GM12878 (cell line): ENCODE data around the gene PLA2G4C. TPM values are rescaled to one million over a fixed set of nuclear protein-coding genes. Genes with fewer than 3 reads are reported as not detected.

Experiments
- ATAC-seq: fragments of 200-7000 bp; cut with Tn5 transposase; 3 replicates; pipeline ENCODE4 v1.9.1; 2020; ENCODE audit warnings: mild to moderate bottlenecking, moderate library complexity
- BruUV-seq: library from RNA; stranded (reverse); fragments of 400-500 nt; replicated peaks from 2 replicates; lab custom pipeline; 2021; lab: Mats Ljungman, UMichigan
- CTCF ChIA-PET: fragments of 300-600 bp; sonication (Branson Sonifier 250); formaldehyde crosslinking; extraction: SDS; loops from one replicate; lab custom pipeline; 2021; ENCODE audit warnings: inconsistent platforms; lab: Yijun Ruan, JAX
- POLR2A ChIA-PET: fragments of 350-600 bp; formaldehyde crosslinking; extraction: SDS; loops from one replicate; lab custom pipeline; 2021; ENCODE audit warnings: inconsistent platforms; lab: Charles Lee
- RAD21 ChIA-PET: fragments of 300-600 bp; sonication (Branson Sonifier 250); formaldehyde crosslinking; loops from one replicate; lab custom pipeline; 2023; ENCODE audit warnings: antibody characterized with exemption; ENCODE audit not compliant: unreplicated experiment; lab: Charles Lee
- SMC1A ChIA-PET: fragments of 300-600 bp; sonication (Branson Sonifier 250); formaldehyde crosslinking; loops from one replicate; lab custom pipeline; 2023; ENCODE audit not compliant: unreplicated experiment, uncharacterized antibody; lab: Charles Lee
- DNase-seq: peaks from one replicate; pipeline ENCODE4 v3.0.0-alpha.2; 2011; ENCODE audit warnings: low read depth, low spot score
- FAIRE-seq: peaks from 3 replicates; lab custom pipeline; 2011; peaks lifted over from hg19 to GRCh38; lab: Jason Lieb, UNC
- H2AFZ ChIP-seq: 2 replicates; pipeline ENCODE4 v1.6.0; 2011; ENCODE audit warnings: low read depth, low read length, control low read depth; ENCODE audit not compliant: control insufficient read depth
- H3K27ac ChIP-seq: 2 replicates; pipeline ENCODE4 v1.5.1; 2011; ENCODE audit warnings: control low read depth; ENCODE audit not compliant: control insufficient read depth, insufficient read depth
- H3K27me3 ChIP-seq, 2 experiments: replicated peaks in 1 of 2; 2 replicates each; pipeline versions ENCODE4 v1.6.0 to v1.6.1; 2011; ENCODE audit warnings: low read length in 1 of 2; ENCODE audit not compliant: control insufficient read depth in 2 of 2, insufficient read depth in 2 of 2
- H3K36me3 ChIP-seq, 2 experiments: 2 replicates each; pipeline ENCODE4 v1.5.1; 2011; ENCODE audit warnings: low read length in 1 of 2; ENCODE audit not compliant: control insufficient read depth in 2 of 2, insufficient read depth in 2 of 2
- H3K4me1 ChIP-seq: 2 replicates; pipeline ENCODE4 v1.6.1; 2011; ENCODE audit warnings: mild to moderate bottlenecking, low read length, moderate library complexity, mixed read lengths; ENCODE audit not compliant: control insufficient read depth, insufficient read depth
- H3K4me2 ChIP-seq: 2 replicates; pipeline ENCODE4 v1.6.0; 2011; ENCODE audit warnings: control low read depth; ENCODE audit not compliant: control insufficient read depth, insufficient read depth
- H3K4me3 ChIP-seq: fragments of 200-600 bp; sonication (generic); 2 replicates; pipeline ENCODE4 v1.5.1; 2016
- H3K79me2 ChIP-seq: 2 replicates; pipeline ENCODE4 v1.6.0; 2011; ENCODE audit warnings: low read length; ENCODE audit not compliant: control insufficient read depth, insufficient read depth
- H3K9ac ChIP-seq: 2 replicates; pipeline ENCODE4 v1.8.0; 2011; ENCODE audit warnings: low read length, control low read depth, mixed read lengths; ENCODE audit not compliant: control insufficient read depth, insufficient read depth
- H3K9me3 ChIP-seq: replicated peaks from 3 replicates; pipeline ENCODE4 v1.5.1; 2011; ENCODE audit warnings: mild to moderate bottlenecking, low read length; ENCODE audit not compliant: control insufficient read depth, insufficient read depth
- H4K20me1 ChIP-seq: 2 replicates; pipeline ENCODE4 v1.6.0; 2011; ENCODE audit not compliant: control insufficient read depth, insufficient read depth
- CREM ChIP-seq: IDR thresholded peaks from 2 replicates; pipeline ENCODE4 v1.6.1; 2014; ENCODE audit warnings: antibody characterized with exemption, low read depth
- EZH2 ChIP-seq: IDR thresholded peaks from 2 replicates; pipeline ENCODE4 v1.6.1; 2012; ENCODE audit warnings: low read depth, mild to moderate bottlenecking, control low read depth, inconsistent platforms, low read length, borderline replicate concordance; ENCODE audit not compliant: control insufficient read depth
- FOXK2 ChIP-seq: fragments of 450-650 bp; IDR thresholded peaks from 2 replicates; pipeline ENCODE4 v1.6.1; 2017; ENCODE audit warnings: mild to moderate bottlenecking, moderate library complexity
- IKZF2 ChIP-seq, 2 experiments: fragments of 450-650 bp; IDR thresholded peaks; 2 replicates each; pipeline ENCODE4 v1.6.1; 2017; ENCODE audit warnings: mild to moderate bottlenecking in 2 of 2, moderate library complexity in 2 of 2
- KLF5 ChIP-seq: fragments of 450-650 bp; IDR thresholded peaks from 2 replicates; pipeline ENCODE4 v1.6.1; 2014; ENCODE audit warnings: mild to moderate bottlenecking; ENCODE audit not compliant: partially characterized antibody
- MLLT1 ChIP-seq: fragments of 450-650 bp; IDR thresholded peaks from 2 replicates; pipeline ENCODE4 v1.6.1; 2016; ENCODE audit warnings: mild to moderate bottlenecking
- NFXL1 ChIP-seq: fragments of 450-650 bp; IDR thresholded peaks from 2 replicates; pipeline ENCODE4 v1.6.1; 2017; ENCODE audit warnings: antibody characterized with exemption, mild to moderate bottlenecking, borderline replicate concordance
- NFYB ChIP-seq: IDR thresholded peaks from 2 replicates; pipeline ENCODE4 v1.6.1; 2011; ENCODE audit warnings: low read depth, mild to moderate bottlenecking, low read length, improper control_type of control experiment, moderate library complexity; ENCODE audit not compliant: insufficient read depth
- SIN3A ChIP-seq: IDR thresholded peaks from 2 replicates; pipeline ENCODE4 v1.6.1; 2012; ENCODE audit warnings: low read depth, low read length, improper control_type of control experiment
- STAT1 ChIP-seq: fragments of 450-650 bp; conservative IDR thresholded peaks from 2 replicates; pipeline ENCODE4 v1.6.1; 2014; ENCODE audit warnings: antibody characterized with exemption, mild to moderate bottlenecking
- ZNF217 ChIP-seq: fragments of 450-650 bp; IDR thresholded peaks from 2 replicates; pipeline ENCODE4 v1.6.1; 2017; ENCODE audit warnings: antibody characterized with exemption, mild to moderate bottlenecking
- ZNF274 ChIP-seq: IDR thresholded peaks from one replicate; pipeline ENCODE4 v1.8.0; 2011; ENCODE audit not compliant: insufficient read length, insufficient read depth
- ZZZ3 ChIP-seq: IDR thresholded peaks from 2 replicates; pipeline ENCODE4 v1.6.1; 2011; ENCODE audit warnings: low read depth; ENCODE audit not compliant: control insufficient read depth, insufficient read length
- WGBS: methylation state at CpG from one replicate; pipeline ENCODE4 v1.1.6; 2016; ENCODE audit warnings: low lambda C conversion rate; ENCODE audit not compliant: insufficient replicate concordance, insufficient coverage; ENCODE audit errors: missing lambda C conversion rate; 5-methylcytosine and 5-hydroxymethylcytosine counted together
- in situ Hi-C: fragments of 300-500 bp; cut with MboI; formaldehyde crosslinking; loops from 9 replicates; pipeline ENCODE4 v1.14.3; 2018; ENCODE audit warnings: mixed read lengths
- intact Hi-C: fragments of 100-400 bp; cut with micrococcal nuclease; formaldehyde crosslinking; loops from one replicate; pipeline ENCODE4 v1.14.2; 2022; ENCODE audit not compliant: unreplicated experiment
- polyA plus RNA-seq, 11 experiments: library from polyadenylated mRNA; depleted of rRNA in 4 of 11; unstranded in 6 of 11; stranded (reverse) in 5 of 11; fragments of >200 nt; fragmentation: Nextera tagmentation in 4 of 11; fragmentation: Illumina TruSeq in 1 of 11; extraction: Ambion mirVana in 4 of 11; extraction: Trizol in 1 of 11; gene quantifications; 1 replicate in 1 of 11; 2 replicates in 10 of 11; pipeline versions ENCODE4 v1.2.1 to v1.2.3, GENCODE V29; 2011 to 2016; ENCODE audit warnings: inconsistent platforms in 2 of 11, missing spikeins in 2 of 11, low read depth in 1 of 11
- total RNA-seq, 4 experiments: library from RNA; depleted of rRNA in 3 of 4; stranded (reverse); fragments of >200 nt in 3 of 4; fragmentation: Illumina TruSeq in 1 of 4; extraction: Trizol in 1 of 4; gene quantifications; 2 replicates each; pipeline versions ENCODE4 v1.2.1 to v1.2.3, GENCODE V29; 2013 to 2021
- TF ChIP-seq, protein P1 (sequence below): fragments of 450-650 bp; conservative IDR thresholded peaks from 2 replicates; pipeline ENCODE4 v1.6.1; 2017; ENCODE audit warnings: mild to moderate bottlenecking, moderate library complexity
- TF ChIP-seq, protein P2 (sequence below): IDR thresholded peaks from 2 replicates; pipeline ENCODE4 v1.6.1; 2011; ENCODE audit warnings: borderline replicate concordance, low read depth, mild to moderate bottlenecking, moderate library complexity, mixed read lengths, low read length; ENCODE audit not compliant: insufficient read depth; ENCODE audit errors: extremely low read length

PLA2G4C gene
- total and polyA plus RNA-seq, 10 of the 15 experiments (the other 5 are each of a cell fraction or from before 2014, with no cell fraction given), result 0.53 to 3.6 (median 1.1) TPM

GRCh38 chr19:48147597-48148175, 37.1 kb upstream of the PLA2G4C start:
- ChIA-PET CTCF (interaction anchor here (0.7 to 1.4 kb wide), 3 partner anchors 37 to 265 kb away, joined by 3 to 5 read pairs (median 4); partner anchors contain the start of gene PLA2G4C), SMC1A (interaction anchor here (2.5 kb wide), 1 partner anchor 38 kb away, joined by 7 read pairs; the partner anchor contains the start of gene PLA2G4C), RAD21 (no interaction called here), POLR2A (no interaction called here)
- FAIRE-seq (no peak), ATAC-seq (no peak), DNase-seq (no peak)
- H2AFZ ChIP-seq, result no peak overlapping the region
- intact Hi-C loops, result no loop called here
- in situ Hi-C loops, result no loop called here
- no peaks in the 10 kb centered on the region for H3K9me3 ChIP-seq
- H3K79me2 ChIP-seq, result no peaks in the 10 kb centered on the region
- H3K36me3 ChIP-seq, result peaks cover 13 to 25% of the 10 kb centered on the region in 2 experiments
- 98% methylated on average over 4 of the region's 4 CpGs for WGBS
- H4K20me1 ChIP-seq, result no peaks in the 10 kb centered on the region
- H3K4me3 ChIP-seq, result no peak overlapping the region
- TF ChIP-seq SIN3A (no peak), MLLT1 (no peak), FOXK2 (no peak), KLF5 (no peak), EZH2 (no peak), ZZZ3 (no peak), NFXL1 (no peak), CREM (no peak), ZNF274 (no peak), STAT1 (no peak), ZNF217 (no peak), NFYB (no peak), IKZF2 (IDR thresholded peaks at IDR 0.05) (no peak)
- TF ChIP-seq, protein P1, sequence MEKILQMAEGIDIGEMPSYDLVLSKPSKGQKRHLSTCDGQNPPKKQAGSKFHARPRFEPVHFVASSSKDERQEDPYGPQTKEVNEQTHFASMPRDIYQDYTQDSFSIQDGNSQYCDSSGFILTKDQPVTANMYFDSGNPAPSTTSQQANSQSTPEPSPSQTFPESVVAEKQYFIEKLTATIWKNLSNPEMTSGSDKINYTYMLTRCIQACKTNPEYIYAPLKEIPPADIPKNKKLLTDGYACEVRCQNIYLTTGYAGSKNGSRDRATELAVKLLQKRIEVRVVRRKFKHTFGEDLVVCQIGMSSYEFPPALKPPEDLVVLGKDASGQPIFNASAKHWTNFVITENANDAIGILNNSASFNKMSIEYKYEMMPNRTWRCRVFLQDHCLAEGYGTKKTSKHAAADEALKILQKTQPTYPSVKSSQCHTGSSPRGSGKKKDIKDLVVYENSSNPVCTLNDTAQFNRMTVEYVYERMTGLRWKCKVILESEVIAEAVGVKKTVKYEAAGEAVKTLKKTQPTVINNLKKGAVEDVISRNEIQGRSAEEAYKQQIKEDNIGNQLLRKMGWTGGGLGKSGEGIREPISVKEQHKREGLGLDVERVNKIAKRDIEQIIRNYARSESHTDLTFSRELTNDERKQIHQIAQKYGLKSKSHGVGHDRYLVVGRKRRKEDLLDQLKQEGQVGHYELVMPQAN, result no peak
- TF ChIP-seq, protein P2, sequence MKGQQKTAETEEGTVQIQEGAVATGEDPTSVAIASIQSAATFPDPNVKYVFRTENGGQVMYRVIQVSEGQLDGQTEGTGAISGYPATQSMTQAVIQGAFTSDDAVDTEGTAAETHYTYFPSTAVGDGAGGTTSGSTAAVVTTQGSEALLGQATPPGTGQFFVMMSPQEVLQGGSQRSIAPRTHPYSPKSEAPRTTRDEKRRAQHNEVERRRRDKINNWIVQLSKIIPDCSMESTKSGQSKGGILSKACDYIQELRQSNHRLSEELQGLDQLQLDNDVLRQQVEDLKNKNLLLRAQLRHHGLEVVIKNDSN, result no peak
- H3K4me2 ChIP-seq, result no peak overlapping the region
- H3K9ac ChIP-seq, result no peak overlapping the region
- H3K27ac ChIP-seq, result no peak overlapping the region
- no peaks in the 10 kb centered on the region for H3K27me3 ChIP-seq
- H3K4me1 ChIP-seq, result no peaks in the 10 kb centered on the region
- BruUV-seq, result no TSS peak
